CD4-positive, alpha-beta T cell treated with Interleukin-10 for 1 hour (primary cell): ENCODE measurements around the gene DPEP2.
"Not testable (repeated sequence)": the region's sequence is repeated elsewhere in the genome, so short reads cannot be mapped to it uniquely, and the experiment has no call there.

Experiments
- DNase-seq: peaks from one replicate; pipeline ENCODE4 v3.0.0-alpha.2; 2020

The DPEP2 gene

DNA sequence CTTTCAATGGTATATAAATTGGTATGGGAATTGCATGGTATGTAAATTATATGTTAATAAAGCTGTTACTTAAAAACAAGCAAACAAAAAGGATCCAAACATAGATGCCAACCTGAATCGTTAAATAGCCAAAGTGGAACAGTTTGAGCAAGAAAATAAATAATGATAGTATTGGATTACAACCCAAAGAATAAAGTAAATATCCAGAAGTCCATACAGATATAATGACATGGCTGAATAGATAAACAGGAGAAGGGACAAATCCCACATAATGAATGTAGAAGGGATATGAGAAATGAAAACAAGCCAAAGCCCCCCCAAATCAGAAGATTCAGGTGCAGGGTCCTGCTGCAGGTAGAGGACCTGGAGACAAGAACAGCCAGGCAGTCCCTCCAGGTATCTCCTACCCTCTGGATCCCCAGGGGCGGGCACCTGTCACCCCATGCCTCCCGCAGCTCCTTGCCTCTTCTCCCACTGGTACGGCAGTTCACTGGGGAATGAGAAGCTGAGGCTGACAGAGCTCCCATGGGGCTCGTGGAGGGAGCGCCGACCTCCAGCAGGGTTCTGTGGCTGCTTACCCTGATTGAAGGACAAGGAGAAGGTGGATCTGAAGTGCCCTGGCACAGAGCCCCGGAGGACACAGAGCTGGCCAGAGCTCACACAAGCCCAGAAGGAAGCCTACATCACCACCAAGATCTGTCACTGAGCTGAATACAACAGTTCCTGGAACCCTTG lies 45.5 kb downstream of the DPEP2 start:
- DNase-seq = no peak

GRCh38 chr16:67951485-67951884 lies 47.8 kb downstream of the DPEP2 start:
- DNase-seq = no peak

- no peak for DNase-seq
Observed at GRCh38 chr16:67950335-67950843, 48.9 kb downstream of the DPEP2 start.

DNA sequence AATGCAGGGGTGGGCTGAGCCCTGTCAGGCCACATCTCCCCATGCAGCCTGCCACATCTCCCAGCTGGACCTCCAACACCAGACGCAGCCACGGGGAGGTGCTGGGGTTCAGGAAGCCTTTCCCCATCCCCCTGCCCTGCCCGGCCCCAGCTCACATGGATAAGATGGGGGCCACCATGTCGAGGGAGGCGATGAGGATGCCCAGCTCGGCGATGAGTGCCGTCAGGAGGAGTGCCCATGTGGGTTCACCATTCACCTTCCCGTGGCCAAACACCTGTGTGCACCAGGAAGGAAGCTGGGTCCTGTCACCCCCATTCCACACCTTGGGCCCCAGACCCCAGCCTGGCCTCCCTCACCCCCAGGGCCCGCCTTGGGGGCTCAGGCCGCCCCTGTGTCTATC lies 49.6 kb downstream of the DPEP2 start:
- DNase-seq = no peak

GRCh38 chr16:67948015-67948414 lies 51.3 kb downstream of the DPEP2 start:
- no peak for DNase-seq

DNA sequence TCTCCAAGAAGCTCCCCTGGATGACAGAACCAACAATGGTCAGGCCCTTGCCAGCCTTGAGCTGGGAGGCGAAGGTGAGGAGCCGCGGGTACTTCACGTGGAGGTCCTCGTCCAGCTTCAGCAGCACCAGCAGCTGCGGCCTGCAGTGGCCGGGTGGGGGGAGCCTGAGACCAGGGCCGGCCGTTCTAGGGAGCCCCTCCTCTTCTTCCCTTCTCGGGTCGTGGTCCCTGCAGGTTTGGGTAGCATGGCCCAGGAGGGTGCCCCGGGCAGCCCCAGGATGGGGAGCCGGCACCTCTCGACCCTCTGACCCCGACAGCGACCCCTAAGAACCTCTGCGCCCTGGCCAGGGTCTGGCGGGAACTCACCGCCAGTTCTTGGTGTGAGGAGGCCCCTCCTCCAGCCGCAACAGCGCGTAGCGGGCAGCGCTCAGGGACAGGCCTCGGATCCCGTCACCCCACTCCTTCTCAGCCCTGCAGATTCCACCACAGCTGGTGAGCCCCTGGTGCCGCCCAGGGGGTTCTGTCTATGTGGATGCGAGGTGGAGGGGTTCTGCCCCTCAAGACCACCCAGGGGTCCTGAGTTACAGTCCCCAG lies 52.2 kb downstream of the DPEP2 start:
- DNase-seq = no peak

DNA sequence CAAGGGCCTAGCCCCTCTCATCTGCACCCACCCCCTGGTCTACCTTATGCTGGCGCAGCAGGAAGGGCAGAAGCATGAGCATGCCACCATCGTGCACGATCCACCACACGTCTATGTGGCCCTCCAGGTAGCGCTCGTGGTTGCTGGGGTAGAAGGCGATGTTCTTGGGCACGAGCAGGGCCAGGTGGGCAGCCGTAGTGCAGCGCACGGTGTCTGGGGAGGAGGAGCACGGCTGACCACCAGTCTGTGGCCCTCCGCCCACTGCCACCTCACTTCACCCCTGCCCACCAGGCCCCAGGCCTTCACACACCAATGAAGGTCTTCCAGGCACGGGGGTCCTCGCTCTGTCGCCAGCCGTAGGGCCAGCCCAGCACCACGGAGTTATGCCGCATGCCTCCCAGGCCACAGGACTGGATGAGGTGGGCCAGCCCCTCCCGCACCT lies 53.1 kb downstream of the DPEP2 start:
- no peak for DNase-seq

DNA sequence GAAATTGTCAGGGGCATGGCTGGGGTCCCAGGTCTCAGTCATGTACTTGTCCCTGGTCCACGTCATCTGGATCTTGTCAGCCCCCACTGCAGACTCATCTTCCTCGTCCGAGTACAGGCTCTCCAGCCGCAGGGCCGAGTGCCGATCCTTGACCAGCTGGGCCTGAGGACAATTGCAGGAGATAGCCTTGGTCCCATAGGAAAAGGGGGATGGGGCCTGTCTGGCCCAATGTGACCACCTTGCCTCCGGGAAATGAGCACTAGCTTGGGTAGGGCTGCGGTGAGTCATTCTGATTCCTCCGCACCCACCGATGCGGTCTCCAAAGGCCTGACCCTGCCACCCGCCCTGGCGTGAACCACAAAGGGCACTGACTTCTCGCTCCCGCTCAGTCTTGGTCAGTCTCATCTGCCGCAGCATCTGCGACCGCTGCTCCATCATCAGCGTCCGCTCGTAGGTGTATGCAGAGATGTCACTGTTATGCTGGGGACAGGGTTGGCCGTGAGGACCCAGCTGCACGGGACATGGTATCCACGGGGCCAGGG lies 53.8 kb downstream of the DPEP2 start:
- no peak for DNase-seq

DNA sequence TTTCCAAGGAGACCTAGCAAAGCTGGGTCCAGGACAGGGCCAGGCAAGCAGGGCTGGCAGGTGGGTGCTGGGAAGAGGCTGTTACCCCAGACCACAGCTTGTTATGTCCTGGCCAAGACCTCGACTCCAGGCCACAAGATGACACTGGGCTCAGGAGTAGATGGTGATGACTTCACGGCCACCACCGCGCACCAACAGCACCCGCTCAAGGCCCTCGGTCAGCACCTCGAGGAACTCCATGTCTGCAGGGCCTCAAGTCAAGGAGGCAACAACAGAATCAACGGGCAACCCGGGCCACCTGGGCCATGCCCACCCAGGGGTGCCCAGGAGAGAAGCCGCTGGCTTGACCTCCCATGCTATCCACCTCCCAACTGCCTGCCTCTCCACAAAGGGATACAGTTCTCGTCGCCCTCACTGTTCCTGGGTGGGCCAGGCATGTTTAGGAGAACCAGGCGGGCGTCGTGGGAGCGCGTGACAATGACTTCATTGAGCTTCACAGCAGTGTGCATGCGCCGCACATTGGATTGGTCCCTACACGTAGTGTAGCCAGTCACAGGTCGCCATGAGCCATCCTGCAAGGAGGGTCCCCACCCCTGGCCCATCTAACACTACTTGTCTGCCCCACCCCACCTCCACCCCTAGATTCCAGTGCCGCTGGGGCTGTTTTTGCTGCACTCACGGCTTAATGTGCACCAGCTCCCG lies 54.4 kb downstream of the DPEP2 start:
- no peak for DNase-seq

DNA sequence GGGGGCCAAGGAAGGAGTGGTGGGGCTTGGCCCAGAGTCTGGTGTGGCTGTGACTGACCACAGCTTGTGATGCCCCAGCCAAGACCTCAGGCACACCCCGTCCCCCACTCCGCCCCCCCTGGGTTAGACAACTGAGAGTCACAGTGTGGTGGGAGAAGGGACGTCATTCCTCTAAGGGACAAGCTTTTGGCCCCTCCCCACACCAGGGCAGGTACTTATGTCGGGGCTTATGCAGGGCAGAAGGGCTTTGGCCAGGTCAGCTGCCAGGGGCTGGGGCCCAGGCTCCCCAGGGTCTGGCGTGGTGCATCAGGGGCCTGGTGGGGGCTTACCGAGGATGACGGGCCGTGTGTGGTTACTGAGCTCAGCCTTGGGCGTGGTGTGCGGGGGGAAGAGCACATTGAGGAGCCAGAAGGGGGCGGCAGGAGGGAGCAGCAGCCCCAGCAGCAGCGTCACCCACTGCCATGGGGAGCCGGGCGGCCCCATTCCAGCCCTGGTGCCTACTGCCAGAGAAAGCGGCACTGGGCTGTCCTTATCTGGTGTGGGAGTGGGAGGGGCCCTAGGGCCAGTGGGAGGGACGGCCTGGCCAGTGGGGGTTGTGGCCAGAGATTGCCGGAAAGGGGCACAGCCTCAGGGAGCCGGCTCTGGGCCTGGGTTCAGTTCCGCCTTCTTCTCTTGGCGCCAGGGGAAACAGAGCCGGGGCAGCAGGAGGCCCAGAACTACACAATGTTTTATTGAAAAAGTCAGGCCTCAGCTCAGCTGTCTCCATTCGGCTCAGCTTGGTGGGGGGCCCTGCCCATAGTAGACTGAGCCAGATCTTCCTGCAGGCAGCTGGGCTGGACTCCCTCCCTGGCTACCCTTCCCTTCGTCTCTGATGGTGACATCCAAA lies 55.4 kb downstream of the DPEP2 start, which contains the start of gene LCAT:
LCAT (minus strand) TSS at position 502 of the 886 bp plus-strand sequence; CDS start at position 483, 19 bp downstream.
- no peak for DNase-seq

- DNase-seq = no peak
Observed at GRCh38 chr16:67943256-67943618, 56.0 kb downstream of the DPEP2 start.

GRCh38 chr16:67942510-67943255 lies 56.6 kb downstream of the DPEP2 start:
- no peak for DNase-seq

DNA sequence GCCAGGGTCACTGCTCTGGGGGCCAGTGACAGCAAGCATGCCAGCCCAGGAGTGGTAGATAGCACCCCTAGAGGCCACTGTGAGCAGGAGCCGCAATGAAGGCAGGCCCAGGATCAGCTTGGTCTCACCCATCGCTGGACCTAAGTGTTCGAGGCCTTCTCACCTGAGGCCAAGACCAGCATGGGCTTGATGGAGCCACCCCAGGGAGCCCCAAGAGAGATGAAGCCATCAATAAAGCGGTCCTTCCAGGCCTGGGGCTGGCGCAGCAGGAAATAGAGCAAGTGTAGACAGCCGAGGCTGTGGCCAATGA lies 57.1 kb downstream of the DPEP2 start:
- DNase-seq = peak; percentile 45

GRCh38 chr16:67941469-67942199 lies 57.6 kb downstream of the DPEP2 start:
- no peak for DNase-seq

- no peak for DNase-seq
Observed at GRCh38 chr16:67940446-67941089, 58.7 kb downstream of the DPEP2 start.

GRCh38 chr16:67939507-67940445 lies 59.5 kb downstream of the DPEP2 start:
- DNase-seq = peak; percentile 41

DNA sequence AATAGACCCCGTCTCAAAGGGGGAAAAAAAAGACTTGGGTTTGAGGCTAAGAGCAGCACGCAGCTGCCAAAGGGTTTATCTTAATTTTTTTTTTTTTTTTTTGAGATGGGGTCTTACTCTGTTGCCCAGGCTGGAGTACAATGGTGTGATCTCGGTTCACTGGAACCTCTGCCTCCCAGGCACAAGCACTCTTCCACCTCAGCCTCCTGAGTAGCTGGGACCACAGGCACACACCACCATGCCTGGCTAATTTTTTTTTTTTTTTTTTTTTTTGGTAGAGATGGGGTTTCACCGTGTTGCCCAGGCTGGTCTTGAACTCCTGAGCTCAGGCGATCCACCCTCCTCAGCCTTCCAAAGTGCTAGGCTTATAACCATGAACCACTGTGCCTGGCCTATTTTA lies 61.6 kb downstream of the DPEP2 start:
- DNase-seq = not testable (repeated sequence)
